HG02884 (cell line): Measurements from ENCODE around the gene KCNAB1.
"Not testable (repeated sequence)": the region's sequence is repeated elsewhere in the genome, so short reads cannot be mapped to it uniquely, and the experiment has no call there.

Experiments used
- ATAC-seq: cut with Tn5 transposase; IDR thresholded peaks from one replicate; pipeline ENCODE4 v1.9.1; 2021; ENCODE audit warnings: mild to moderate bottlenecking, moderate library complexity; ENCODE audit not compliant: unreplicated experiment

The KCNAB1 gene

DNA sequence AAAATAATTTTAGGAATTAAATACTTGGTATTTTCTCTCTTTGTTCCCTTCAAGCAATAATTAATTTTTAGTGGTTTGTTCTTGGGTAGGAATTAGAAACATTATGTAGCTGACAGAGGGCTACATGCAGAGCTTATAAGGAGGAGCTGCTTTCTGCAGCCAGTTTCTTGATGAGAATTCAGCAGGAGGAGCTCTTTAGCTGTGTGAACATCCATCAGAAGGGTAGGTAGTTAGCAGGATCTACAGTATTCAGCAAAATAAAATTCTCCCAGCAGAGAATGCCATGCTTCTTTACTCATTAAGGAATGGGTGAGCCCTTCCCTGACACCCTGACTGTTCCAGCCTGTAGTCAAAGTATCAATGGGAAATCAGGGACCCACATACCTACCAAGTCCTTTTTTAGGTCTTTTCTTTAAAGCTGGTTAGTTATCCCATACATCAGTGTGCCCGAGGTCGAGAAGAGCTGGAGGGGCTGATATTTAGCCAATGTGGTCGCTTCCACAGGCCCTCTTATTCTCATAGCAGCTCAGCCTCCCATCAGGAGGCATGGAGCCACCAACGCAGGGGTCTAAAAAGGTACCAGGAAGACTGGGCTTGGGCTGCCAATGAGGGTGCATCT, 54.0 kb downstream of the KCNAB1 start:
- no peak for ATAC-seq

DNA sequence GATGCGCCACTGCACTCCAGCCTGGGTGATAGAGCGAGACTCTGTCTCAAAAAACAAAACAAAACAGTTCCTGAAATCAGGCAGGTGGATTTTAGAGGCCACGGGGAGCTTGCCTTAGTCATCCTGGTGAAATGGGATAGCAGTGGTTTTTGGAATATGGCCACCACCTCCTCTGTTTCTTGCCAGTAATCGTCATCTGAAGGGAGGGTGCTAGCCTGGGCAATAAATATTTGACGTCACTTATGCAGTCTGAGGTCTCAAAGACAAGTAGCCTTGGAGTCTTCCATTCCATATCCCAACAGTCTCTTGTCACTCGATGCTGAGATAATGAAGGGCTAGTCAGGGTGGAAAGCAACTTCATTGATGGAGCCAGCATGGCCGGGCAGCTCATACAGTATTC, 55.2 kb downstream of the KCNAB1 start:
- no peak for ATAC-seq

DNA sequence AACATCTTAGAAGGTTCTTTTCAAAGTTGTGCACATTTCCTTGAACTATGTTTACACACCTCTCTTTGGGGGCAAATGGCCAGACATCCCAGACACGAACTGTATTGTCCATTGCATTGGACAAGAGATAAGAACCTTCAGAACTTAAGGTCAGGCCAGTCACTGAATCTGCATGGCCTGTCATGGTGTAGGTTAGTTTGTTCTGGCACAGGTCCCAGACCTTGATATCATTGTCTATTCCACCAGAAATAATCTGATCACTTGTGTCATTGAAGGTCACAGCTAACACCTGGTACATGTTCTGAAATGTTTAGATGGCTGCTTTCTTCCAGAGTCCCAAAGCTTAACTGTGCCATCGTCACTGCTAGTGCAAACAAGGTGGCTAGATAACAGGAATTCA, 55.7 kb downstream of the KCNAB1 start:
- ATAC-seq: no peak

DNA sequence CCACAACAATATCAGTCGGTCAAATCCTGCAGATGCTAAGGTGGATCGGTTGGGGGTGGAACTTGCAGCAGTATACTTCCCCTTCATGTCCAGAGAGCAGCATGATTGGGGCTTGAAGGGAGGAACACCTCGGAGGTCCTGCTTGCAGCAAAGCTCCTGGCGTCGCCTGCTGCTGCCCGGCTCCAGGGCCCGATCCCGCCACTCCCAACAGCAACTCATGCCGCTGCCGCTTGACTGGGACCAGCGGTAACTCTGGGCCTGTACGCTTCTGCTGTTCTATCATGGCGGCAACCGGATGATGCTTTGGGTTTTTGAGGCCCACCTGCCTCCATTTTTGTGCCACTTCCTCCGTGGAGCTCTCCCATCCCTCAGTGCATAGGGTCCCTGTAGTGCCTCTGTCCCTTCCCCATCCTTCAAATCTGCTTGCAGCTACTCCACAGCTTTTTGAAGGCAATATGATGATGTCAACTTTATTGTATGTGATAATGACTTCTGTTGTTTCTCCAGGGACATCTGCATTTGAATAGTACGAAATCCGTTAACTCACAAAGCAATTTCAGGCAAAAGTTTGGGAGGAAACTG, 56.3 kb downstream of the KCNAB1 start:
- no peak for ATAC-seq

- no peak for ATAC-seq
Measured at GRCh38 chr3:156180077-156180476, 59.7 kb downstream of the KCNAB1 start.

GRCh38 chr3:156181509-156181908, 61.1 kb downstream of the KCNAB1 start:
- no peak for ATAC-seq

GRCh38 chr3:156183396-156183795, 63.0 kb downstream of the KCNAB1 start:
- no peak for ATAC-seq

DNA sequence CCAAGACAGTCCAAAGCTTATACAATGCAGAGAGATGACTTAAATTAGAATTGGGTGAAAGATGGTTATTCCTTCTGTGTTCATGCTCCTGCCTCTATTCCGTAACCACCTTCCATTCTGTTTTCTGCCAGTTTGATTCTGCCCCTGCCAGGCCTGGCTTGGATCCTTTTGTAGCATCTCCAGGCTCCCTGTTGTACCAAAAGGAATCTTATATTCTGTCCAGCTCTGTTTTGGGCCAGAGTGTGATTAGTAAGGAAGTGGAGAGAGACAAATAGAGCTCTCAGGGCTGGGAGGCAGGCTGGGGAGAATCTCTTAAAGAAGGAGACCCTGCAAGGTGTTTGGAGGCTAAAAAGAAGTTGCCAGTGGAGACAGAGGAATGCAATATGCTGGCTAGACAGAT, 63.8 kb downstream of the KCNAB1 start:
- no peak for ATAC-seq

- no peak for ATAC-seq
Measured at GRCh38 chr3:156187146-156187769, 66.9 kb downstream of the KCNAB1 start.

GRCh38 chr3:156188757-156189156, 68.4 kb downstream of the KCNAB1 start:
- no peak for ATAC-seq

- ATAC-seq: no peak
Measured at GRCh38 chr3:156189927-156190326, 69.5 kb downstream of the KCNAB1 start.

GRCh38 chr3:156194945-156195344, 74.6 kb downstream of the KCNAB1 start:
- ATAC-seq: not testable (repeated sequence)

GRCh38 chr3:156197152-156197551, 76.8 kb downstream of the KCNAB1 start:
- not testable (repeated sequence) for ATAC-seq

GRCh38 chr3:156201411-156202405, 81.3 kb downstream of the KCNAB1 start:
- no peak for ATAC-seq

DNA sequence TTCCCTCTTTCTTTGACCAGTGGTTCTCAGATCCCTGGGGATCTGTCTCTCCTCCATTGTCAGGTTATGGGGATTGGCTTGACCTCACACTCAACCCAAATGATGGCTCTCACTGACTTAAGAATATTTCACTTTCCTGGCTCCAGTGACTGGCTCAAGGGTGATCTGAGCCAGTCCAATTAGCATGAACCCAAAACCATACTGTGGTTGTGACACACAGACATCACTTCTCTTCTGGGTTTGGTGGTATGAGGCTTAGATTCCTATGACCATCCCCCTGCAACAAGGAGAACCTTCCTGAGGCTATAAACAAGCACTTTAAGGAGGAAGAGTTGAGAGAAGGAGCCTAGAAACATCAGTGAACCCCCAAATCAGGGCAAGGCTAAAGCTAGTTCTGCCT, 85.8 kb downstream of the KCNAB1 start:
- no peak for ATAC-seq

DNA sequence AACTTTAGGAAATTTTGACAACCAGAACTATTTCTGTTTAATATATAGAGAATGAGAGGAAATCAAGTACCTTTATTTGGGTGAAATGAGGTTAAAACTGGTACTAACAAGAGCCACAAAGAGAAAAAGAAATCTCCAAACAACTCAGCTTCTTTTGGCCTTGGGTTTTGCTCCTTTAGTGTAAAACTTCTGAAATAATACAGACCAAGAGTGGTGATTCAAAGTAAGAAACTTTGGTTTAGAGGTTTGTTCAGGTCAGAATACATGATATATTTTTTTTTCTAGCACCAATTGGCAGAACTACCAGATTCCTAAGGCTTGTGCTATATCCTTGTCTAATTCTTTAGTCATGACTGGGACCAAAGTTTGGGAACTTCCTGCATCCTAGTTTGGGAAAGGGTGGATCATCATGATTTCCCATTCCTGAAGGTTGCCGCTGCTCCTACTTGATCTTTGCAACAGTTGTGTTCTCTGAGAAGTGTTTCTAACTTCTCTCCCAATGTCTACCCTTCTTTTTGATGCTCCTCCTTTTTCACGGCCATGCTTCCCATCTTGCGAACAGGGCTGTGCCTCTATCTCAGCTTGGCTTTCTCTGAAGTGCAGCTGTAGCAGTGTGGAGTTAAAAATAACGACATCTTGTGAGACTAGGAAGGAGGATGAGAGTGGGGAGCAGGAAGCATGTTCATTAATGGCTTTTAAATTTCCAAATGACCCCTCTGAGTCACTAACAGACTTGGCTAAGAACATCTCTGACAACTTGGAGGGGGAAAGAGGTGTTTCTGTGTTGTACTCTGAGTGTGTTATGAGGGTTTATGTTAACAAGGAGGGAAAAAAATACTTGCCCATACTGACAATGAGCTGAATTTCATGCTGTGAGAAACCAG, 87.7 kb downstream of the KCNAB1 start:
- ATAC-seq: no peak

GRCh38 chr3:156209631-156210335, 89.4 kb downstream of the KCNAB1 start:
- no peak for ATAC-seq

GRCh38 chr3:156211583-156211982, 91.2 kb downstream of the KCNAB1 start:
- ATAC-seq: no peak

- no peak for ATAC-seq
Measured at GRCh38 chr3:156214676-156215075, 94.3 kb downstream of the KCNAB1 start.

GRCh38 chr3:156215751-156216150, 95.4 kb downstream of the KCNAB1 start:
- no peak for ATAC-seq
